ENCODE results near the gene BICC1.

DNA sequence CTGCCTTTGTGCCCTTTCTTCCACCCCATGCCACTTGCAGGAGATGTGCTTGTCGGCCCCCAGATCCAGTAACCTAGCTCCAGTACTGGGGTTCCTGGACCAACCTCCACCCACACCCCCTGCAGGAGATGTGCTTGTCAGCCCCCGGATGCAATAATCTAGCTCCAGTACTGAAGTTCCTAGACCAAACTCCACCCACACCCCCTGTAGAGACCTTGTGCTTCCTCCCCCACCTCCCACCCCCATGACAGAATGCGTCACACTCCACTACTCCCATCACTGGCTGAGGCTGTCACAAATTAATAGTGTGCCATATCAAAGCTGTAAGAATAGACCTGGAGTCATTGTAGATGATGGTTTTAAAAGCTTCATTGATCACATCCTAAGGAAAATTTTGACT, 185.0 kb downstream of the BICC1 start:
- TF ChIP-seq, protein P1, sequence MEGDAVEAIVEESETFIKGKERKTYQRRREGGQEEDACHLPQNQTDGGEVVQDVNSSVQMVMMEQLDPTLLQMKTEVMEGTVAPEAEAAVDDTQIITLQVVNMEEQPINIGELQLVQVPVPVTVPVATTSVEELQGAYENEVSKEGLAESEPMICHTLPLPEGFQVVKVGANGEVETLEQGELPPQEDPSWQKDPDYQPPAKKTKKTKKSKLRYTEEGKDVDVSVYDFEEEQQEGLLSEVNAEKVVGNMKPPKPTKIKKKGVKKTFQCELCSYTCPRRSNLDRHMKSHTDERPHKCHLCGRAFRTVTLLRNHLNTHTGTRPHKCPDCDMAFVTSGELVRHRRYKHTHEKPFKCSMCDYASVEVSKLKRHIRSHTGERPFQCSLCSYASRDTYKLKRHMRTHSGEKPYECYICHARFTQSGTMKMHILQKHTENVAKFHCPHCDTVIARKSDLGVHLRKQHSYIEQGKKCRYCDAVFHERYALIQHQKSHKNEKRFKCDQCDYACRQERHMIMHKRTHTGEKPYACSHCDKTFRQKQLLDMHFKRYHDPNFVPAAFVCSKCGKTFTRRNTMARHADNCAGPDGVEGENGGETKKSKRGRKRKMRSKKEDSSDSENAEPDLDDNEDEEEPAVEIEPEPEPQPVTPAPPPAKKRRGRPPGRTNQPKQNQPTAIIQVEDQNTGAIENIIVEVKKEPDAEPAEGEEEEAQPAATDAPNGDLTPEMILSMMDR (IDR thresholded peaks at IDR 0.05) = no peak
- TF ChIP-seq POLR2A (IDR thresholded peaks at IDR 0.05) = no peak
